ENCODE data around the gene FARP1.

Gene FARP1

GRCh38 chr13:98173431-98174152, 30.7 kb downstream of the FARP1 start:
- DNase-seq (ENCODE audit: low spot score) = peak; percentile 42

DNA sequence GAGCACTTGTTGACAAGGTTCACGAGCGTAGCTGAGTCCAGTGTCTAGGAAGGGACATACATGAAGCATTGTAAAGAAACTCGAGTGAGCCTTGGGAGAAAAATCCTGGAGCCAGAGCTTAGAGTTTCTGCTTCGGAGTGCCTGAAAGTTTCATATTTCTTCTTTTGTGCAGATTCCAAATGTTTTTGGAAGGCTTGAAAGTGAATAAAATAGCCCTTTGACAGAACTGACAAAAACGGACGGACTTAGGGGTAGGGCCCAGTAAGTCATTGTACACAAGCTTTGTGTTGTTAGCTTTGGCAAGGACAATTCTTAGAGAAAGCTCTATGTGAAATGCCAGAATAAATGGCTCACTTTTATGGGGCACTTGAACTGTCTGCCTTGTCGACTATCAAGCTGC, 31.4 kb downstream of the FARP1 start:
- no peak for DNase-seq (ENCODE audit: low spot score)

GRCh38 chr13:98175043-98175442, 32.1 kb downstream of the FARP1 start:
- DNase-seq (ENCODE audit: low spot score) = no peak

- DNase-seq (ENCODE audit: low spot score) = no peak
Observed at GRCh38 chr13:98175823-98176222, 32.9 kb downstream of the FARP1 start.

DNA sequence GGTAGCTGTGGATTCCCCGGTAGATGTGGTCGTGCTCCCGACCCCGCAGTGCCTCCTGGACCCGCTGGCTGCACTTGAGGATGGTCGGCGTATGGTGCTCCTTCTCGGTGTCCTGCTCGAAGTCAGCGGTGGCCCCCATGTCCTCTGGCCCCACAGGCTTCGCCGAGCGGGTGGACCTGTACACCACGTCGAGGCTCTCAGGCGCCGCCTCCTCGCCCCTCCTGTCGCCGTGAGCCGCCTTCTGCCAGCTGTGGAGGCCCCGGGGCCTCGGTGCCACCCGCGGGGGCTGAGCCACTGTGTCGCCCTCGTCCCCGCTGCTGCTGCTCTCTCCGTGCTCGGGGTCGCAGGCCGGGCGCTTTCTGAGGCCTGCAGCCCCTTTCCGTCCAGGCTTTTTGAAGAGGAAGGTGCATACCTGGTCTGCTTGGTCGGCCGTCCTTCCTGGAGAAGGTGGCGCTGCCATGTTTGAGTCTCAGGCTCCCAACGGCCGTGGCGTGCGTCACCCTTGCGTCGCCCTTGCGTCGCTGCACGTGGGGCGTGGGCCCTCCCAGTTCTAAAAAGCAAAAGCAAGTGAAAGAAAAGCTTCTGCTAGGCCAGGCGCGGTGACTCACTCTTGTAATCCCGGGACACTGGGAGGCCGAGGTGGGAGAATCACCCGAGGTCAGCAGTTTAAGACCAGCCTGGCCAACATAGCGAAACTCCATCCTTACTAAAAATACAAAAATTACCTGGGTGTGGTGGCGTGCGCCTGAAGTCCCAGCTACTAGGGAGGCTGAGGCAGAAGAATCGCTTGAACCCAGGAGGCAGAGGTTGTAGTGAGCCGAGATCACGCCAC, 34.1 kb downstream of the FARP1 start, which contains the start of gene RNF113B:
RNF113B (minus strand) TSS at position 493 of the 832 bp plus-strand sequence; CDS start at position 460, 33 bp downstream.
- DNase-seq (ENCODE audit: low spot score) = no peak

GRCh38 chr13:98180092-98180491, 37.2 kb downstream of the FARP1 start:
- DNase-seq (ENCODE audit: low spot score) = no peak

DNA sequence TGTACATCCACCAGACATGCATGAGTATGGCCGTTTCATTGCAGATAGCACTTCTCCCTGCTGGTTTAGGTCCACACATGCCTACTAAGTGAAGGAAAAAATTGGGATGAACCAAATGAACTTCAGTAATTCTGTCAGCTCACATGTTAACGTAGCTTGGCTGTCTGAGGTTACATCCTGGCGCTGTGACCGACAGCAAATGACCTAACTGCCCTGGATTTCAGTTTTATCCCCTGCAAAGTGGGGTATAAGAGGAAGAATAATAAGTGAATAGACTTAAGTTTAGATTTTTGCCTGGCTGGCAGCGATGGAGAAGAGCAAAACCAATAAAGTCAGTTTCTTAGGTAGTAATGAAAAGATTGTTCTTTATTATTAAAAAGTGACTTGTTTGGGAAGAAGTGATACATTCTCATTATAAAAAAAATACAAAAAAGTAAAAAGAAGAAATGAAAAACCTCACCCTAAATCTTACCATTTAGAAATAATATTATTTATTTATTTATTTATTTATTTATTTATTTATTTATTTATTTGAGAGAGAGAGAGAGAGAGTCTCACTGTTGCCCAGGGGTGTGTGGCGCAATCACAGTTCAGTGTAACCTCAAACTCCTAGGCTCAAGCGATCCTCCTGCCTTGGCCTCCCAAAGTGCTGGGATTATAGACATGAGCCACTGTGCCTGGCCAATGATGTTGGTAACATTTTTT, 38.4 kb downstream of the FARP1 start:
- DNase-seq (ENCODE audit: low spot score) = no peak

DNA sequence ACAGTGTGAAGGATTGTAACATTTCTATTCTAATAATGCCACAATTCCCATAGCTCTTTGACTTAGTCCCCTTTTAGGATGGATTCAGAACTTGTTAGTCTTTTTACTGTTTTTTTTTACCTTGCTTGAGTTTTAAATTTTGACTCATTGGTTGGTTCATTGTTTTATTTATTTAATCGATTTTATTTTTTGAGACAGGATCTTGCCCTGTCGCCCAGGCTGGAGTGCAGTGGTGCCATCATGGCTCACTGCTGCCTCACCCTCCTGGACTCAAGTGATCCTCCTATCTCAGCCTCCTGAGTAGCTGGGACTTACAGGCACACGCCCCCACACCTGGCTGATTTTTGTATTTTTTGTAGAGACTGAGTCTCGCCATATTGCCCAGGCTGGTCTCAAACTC, 39.3 kb downstream of the FARP1 start:
- DNase-seq (ENCODE audit: low spot score) = no peak

- DNase-seq (ENCODE audit: low spot score) = no peak
Observed at GRCh38 chr13:98182589-98182988, 39.7 kb downstream of the FARP1 start.

GRCh38 chr13:98184792-98185191, 41.9 kb downstream of the FARP1 start:
- no peak for DNase-seq (ENCODE audit: low spot score)

- no peak for DNase-seq (ENCODE audit: low spot score)
Observed at GRCh38 chr13:98187155-98187964, 44.5 kb downstream of the FARP1 start.

DNA sequence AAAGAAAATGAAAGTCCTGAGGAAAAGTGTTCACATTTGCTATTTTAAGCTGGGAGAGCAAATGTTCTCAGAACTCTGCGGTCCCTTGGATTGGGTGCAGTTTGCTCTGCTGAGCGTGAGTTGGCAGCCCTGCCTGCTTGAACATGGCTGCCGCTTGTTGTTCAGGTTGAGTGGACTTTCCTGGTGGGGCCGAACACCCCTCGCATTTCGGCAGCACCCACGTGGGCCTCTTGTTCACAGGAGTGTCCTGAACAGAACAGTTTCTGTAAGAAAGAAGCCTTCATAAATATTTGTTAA, 45.0 kb downstream of the FARP1 start:
- DNase-seq (ENCODE audit: low spot score) = no peak

- no peak for DNase-seq (ENCODE audit: low spot score)
Observed at GRCh38 chr13:98188544-98189166, 45.8 kb downstream of the FARP1 start.

GRCh38 chr13:98189841-98190505, 47.1 kb downstream of the FARP1 start:
- DNase-seq (ENCODE audit: low spot score) = no peak

DNA sequence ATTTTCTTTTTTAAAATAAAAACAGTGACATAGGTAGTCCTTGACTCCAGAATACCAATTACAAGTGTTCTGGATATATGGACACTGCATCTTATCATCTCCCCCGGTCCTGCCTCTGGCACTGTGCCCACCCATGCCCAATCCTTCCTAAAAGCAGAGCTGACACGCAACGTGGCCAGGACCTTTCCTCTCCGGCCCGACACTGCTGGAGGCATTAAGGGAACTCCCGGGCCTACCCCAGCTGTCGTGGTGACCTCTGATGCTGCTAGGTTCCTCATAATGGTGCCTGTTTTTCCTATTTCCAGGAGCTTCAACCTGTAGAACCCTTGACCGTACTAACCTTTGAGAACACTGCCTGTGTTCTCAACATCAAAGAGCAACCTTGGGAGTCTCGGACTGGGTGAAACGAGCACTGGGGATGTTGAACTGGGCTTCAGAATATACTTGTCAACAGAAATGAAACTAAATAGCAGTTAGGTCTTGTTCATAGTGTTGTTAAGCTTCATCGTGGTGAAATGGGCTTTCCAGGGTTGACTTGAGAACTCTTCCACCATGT, 48.1 kb downstream of the FARP1 start:
- no peak for DNase-seq (ENCODE audit: low spot score)

DNA sequence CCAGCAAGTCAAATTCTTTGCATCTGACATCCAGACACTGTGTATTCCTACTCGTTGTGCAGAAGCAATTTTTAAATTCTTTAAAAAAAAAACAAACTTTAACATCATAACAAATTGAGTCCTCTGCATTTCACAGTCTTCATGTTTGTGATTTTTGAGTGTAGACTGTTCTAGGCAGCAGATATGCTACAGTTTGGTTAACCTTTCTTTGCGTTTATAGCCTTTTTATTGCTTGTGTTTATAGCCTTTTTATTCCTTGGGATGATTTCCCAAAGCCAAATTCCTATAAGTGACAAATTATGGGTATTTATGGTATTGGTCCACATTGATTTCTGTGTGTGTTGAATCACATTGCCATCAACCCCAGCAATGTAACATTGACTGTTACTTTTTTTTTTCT, 49.1 kb downstream of the FARP1 start:
- DNase-seq (ENCODE audit: low spot score) = no peak

GRCh38 chr13:98195054-98195791, 52.3 kb downstream of the FARP1 start:
- no peak for DNase-seq (ENCODE audit: low spot score)

DNA sequence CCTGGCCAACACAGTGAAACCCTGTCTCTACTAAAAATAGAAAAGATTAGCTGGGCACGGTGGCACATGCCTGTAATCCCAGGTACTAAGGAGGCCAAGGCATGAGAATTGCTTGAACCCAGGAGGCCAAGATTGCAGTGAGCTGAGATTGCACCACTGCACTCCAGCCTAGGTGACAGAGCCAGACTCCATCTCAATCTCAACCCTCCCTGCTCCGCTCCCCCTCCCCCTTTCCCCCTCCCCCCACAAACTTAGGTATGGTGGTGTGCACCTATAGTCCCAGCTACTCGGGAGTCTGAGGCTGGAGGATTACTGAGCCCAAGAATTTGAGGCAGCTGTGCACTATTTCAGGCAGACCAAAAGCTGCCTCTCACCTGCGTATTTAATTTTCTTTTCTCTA, 55.8 kb downstream of the FARP1 start:
- DNase-seq (ENCODE audit: low spot score) = no peak

DNA sequence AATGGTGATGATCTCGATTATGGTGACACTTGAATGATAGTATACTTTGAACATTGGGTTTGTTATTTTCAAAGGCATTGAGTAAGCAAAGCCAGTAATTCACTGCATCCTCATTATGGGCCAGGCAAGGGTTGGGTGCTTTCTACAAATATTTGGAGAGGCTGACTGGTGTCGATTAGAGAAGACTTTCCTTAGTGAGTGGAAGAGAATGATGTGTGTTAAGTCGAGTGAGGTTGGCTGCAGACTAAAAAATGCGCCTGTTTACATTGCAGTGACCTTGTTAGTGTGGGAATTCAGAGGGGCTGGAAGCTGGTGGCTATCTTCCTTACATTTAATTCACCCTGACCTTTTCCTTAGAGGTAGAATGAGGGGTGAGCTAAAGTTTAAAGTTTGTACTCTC, 56.6 kb downstream of the FARP1 start:
- no peak for DNase-seq (ENCODE audit: low spot score)

All from COLO829 (cell line).